HCT116 (cell line): ENCODE data around the gene ATN1. TPM values are rescaled to one million over a fixed set of nuclear protein-coding genes. Genes with fewer than 3 reads are reported as not detected.
A peak's percentile ranks its signal among the peaks of the same experiment; 100 is the strongest.

Experiments
- ATAC-seq: fragments of 200-7000 bp; cut with Tn5 transposase; 2 replicates; pipeline ENCODE4 v1.9.1; 2020; ENCODE audit warnings: mild to moderate bottlenecking, moderate library complexity
- Bru-seq: library from RNA; stranded (reverse); fragments of 400-500 nt; gene quantifications from one replicate; lab custom pipeline; 2021; lab: Mats Ljungman, UMichigan
- BruChase-seq, 2 experiments: library from RNA; stranded (reverse); fragments of 400-500 nt; gene quantifications; one replicate each; lab custom pipeline; 2021; lab: Mats Ljungman, UMichigan
- BruUV-seq: library from RNA; stranded (reverse); fragments of 400-500 nt; replicated peaks from 2 replicates; lab custom pipeline; 2021; lab: Mats Ljungman, UMichigan
- CTCF ChIA-PET: fragments of 300-600 bp; sonication (Branson Sonifier 250); formaldehyde crosslinking; loops from one replicate; lab custom pipeline; 2021; ENCODE audit warnings: antibody characterized with exemption; lab: Charles Lee
- POLR2A ChIA-PET: fragments of 300-600, 350-600 bp; sonication (Branson Sonifier 250); formaldehyde crosslinking; loops from one replicate; lab custom pipeline; 2021; ENCODE audit warnings: antibody characterized with exemption; lab: Charles Lee
- RAD21 ChIA-PET, 2 experiments: fragments of 300-600 bp; sonication (Branson Sonifier 250); formaldehyde crosslinking; loops; one replicate each; lab custom pipeline; 2023; ENCODE audit warnings: low total read pairs in 2 of 2; ENCODE audit not compliant: uncharacterized antibody in 2 of 2, unreplicated experiment in 2 of 2, low non-redundant PET in 1 of 2; lab: Charles Lee
- DNase-seq: peaks from one replicate; pipeline ENCODE4 v3.0.0-alpha.2; 2010; ENCODE audit warnings: low read depth, low spot score
- H2AFZ ChIP-seq: fragments of 200-600 bp; shearing (Covaris generic), sonication (generic); 2 replicates; pipeline ENCODE4 v1.6.1; 2017; ENCODE audit warnings: low read depth, mixed run types, mixed read lengths, antibody characterized with exemption, low read length; ENCODE audit not compliant: poor library complexity, severe bottlenecking
- H3K27ac ChIP-seq: 2 replicates; pipeline ENCODE4 v1.5.1; 2012; ENCODE audit warnings: low read depth, low read length
- H3K27me3 ChIP-seq: fragments of 200-600 bp; sonication (generic); 2 replicates; pipeline ENCODE4 v1.6.1; 2016; ENCODE audit warnings: mixed run types, low read length, mixed read lengths; ENCODE audit not compliant: insufficient read depth
- H3K36me3 ChIP-seq, 2 experiments: fragments of 200-500 bp in 1 of 2; fragments of 200-600 bp in 1 of 2; sonication (Bioruptor generic) in 1 of 2; sonication (generic) in 1 of 2; 2 replicates each; pipeline versions ENCODE4 v1.5.1 to v1.6.1; 2014 to 2016; ENCODE audit warnings: low read length in 2 of 2, inconsistent platforms in 1 of 2, mixed read lengths in 1 of 2, mixed run types in 1 of 2; ENCODE audit not compliant: insufficient read depth in 2 of 2, control insufficient read depth in 1 of 2
- H3K4me1 ChIP-seq, 2 experiments: fragments of 200-600 bp in 1 of 2; sonication (generic) in 1 of 2; 2 replicates each; pipeline versions ENCODE4 v1.5.1 to v1.6.1; 2012 to 2017; ENCODE audit warnings: low read length in 2 of 2, inconsistent platforms in 1 of 2, mild to moderate bottlenecking in 1 of 2, mixed read lengths in 1 of 2, mixed run types in 1 of 2, moderate library complexity in 1 of 2; ENCODE audit not compliant: insufficient read depth in 2 of 2, control insufficient read depth in 1 of 2
- H3K4me2 ChIP-seq: fragments of 200-600 bp; sonication (generic); 2 replicates; pipeline ENCODE4 v1.6.1; 2017; ENCODE audit warnings: mixed run types, low read length, mixed read lengths
- H3K4me3 ChIP-seq, 2 experiments: fragments of 200-600 bp in 1 of 2; sonication (generic) in 1 of 2; replicated peaks in 1 of 2; 2 replicates each; pipeline ENCODE4 v1.5.1; 2011 to 2016; ENCODE audit warnings: low read length in 2 of 2, control low read depth in 1 of 2, low read depth in 1 of 2, mild to moderate bottlenecking in 1 of 2, mixed read lengths in 1 of 2, mixed run types in 1 of 2
- H3K79me2 ChIP-seq: fragments of 200-600 bp; sonication (generic); 2 replicates; pipeline ENCODE4 v1.6.1; 2017; ENCODE audit warnings: mild to moderate bottlenecking, mixed run types, low read length, moderate library complexity, mixed read lengths; ENCODE audit not compliant: insufficient read depth
- H3K9ac ChIP-seq: fragments of 200-600 bp; sonication (generic); 2 replicates; pipeline ENCODE4 v1.6.1; 2016; ENCODE audit warnings: low read length, mixed read lengths
- H3K9me2 ChIP-seq: fragments of 200-600 bp; sonication (generic), shearing (Covaris generic); 2 replicates; pipeline ENCODE4 v1.6.1; 2017; ENCODE audit warnings: mixed run types, mild to moderate bottlenecking, moderate library complexity; ENCODE audit not compliant: insufficient read depth
- H3K9me3 ChIP-seq, 2 experiments: fragments of 200-500 bp in 1 of 2; fragments of 200-600 bp in 1 of 2; sonication (Bioruptor generic) in 1 of 2; sonication (generic) in 1 of 2; 2 replicates each; pipeline ENCODE4 v1.6.1; 2014 to 2017; ENCODE audit warnings: low read length in 2 of 2, mixed read lengths in 2 of 2, inconsistent platforms in 1 of 2, low read depth in 1 of 2, mild to moderate bottlenecking in 1 of 2, mixed run types in 1 of 2, moderate library complexity in 1 of 2; ENCODE audit not compliant: control insufficient read depth in 1 of 2, insufficient read depth in 1 of 2
- H4K20me1 ChIP-seq: fragments of 200-600 bp; sonication (generic), shearing (Covaris generic); 2 replicates; pipeline ENCODE4 v1.6.1; 2017; ENCODE audit warnings: mixed run types, mild to moderate bottlenecking, moderate library complexity; ENCODE audit not compliant: insufficient read depth
- ELF1 ChIP-seq: IDR thresholded peaks from 2 replicates; pipeline ENCODE4 v1.6.1; 2012; ENCODE audit warnings: low read depth, borderline replicate concordance
- POLR2AphosphoS5 ChIP-seq: IDR thresholded peaks from 2 replicates; pipeline ENCODE4 v1.6.1; 2011; ENCODE audit warnings: mild to moderate bottlenecking, low read depth, low read length, moderate library complexity
- TCF7L2 ChIP-seq: IDR thresholded peaks from 2 replicates; pipeline ENCODE4 v1.7.0; 2011; ENCODE audit warnings: borderline replicate concordance, inconsistent platforms; ENCODE audit not compliant: insufficient read depth, insufficient read length; ENCODE audit errors: extremely low read depth
- YY1 ChIP-seq: IDR thresholded peaks from 2 replicates; pipeline ENCODE4 v1.6.1; 2011; ENCODE audit warnings: low read length, low read depth, moderate library complexity, mild to moderate bottlenecking; ENCODE audit not compliant: insufficient replicate concordance; ENCODE audit errors: extremely low read depth
- ZFX ChIP-seq: fragments of 450-650 bp; IDR thresholded peaks from 2 replicates; pipeline ENCODE4 v1.6.1; 2017
- intact Hi-C: fragments of 100-400 bp; cut with micrococcal nuclease; formaldehyde crosslinking; loops from 2 replicates; pipeline ENCODE4 v1.10.0; 2022
- long read RNA-seq: library from polyadenylated mRNA; unstranded; transcript quantifications from one replicate; pipeline ENCODE4 v2.0.0, GENCODE V29; 2021; ENCODE audit not compliant: unreplicated experiment
- polyA plus RNA-seq: library from polyadenylated mRNA; unstranded; fragments of >200 nt; gene quantifications from 2 replicates; pipeline ENCODE4 v1.2.1, GENCODE V29; 2012; ENCODE audit warnings: missing spikeins
- total RNA-seq: library from RNA; stranded (reverse); gene quantifications from one replicate; pipeline ENCODE4 v1.2.1, GENCODE V29; 2021; ENCODE audit not compliant: unreplicated experiment
- TF ChIP-seq, protein P1 (sequence below): IDR thresholded peaks from 2 replicates; pipeline ENCODE4 v1.6.1; 2012
- TF ChIP-seq, protein P2 (sequence below): IDR thresholded peaks from 2 replicates; pipeline ENCODE4 v1.6.1; 2012; ENCODE audit warnings: low read depth

The ATN1 gene, protein sequence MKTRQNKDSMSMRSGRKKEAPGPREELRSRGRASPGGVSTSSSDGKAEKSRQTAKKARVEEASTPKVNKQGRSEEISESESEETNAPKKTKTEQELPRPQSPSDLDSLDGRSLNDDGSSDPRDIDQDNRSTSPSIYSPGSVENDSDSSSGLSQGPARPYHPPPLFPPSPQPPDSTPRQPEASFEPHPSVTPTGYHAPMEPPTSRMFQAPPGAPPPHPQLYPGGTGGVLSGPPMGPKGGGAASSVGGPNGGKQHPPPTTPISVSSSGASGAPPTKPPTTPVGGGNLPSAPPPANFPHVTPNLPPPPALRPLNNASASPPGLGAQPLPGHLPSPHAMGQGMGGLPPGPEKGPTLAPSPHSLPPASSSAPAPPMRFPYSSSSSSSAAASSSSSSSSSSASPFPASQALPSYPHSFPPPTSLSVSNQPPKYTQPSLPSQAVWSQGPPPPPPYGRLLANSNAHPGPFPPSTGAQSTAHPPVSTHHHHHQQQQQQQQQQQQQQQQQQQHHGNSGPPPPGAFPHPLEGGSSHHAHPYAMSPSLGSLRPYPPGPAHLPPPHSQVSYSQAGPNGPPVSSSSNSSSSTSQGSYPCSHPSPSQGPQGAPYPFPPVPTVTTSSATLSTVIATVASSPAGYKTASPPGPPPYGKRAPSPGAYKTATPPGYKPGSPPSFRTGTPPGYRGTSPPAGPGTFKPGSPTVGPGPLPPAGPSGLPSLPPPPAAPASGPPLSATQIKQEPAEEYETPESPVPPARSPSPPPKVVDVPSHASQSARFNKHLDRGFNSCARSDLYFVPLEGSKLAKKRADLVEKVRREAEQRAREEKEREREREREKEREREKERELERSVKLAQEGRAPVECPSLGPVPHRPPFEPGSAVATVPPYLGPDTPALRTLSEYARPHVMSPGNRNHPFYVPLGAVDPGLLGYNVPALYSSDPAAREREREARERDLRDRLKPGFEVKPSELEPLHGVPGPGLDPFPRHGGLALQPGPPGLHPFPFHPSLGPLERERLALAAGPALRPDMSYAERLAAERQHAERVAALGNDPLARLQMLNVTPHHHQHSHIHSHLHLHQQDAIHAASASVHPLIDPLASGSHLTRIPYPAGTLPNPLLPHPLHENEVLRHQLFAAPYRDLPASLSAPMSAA (N-terminal part only)
- total RNA-seq: 104 TPM
- polyA plus RNA-seq: 82.2 and 91.6 TPM in 2 replicates
- Bru-seq, nascent RNA: percentile 84 among the genes with signal in this experiment
- percentile 95 among the genes with signal in this experiment for BruChase-seq, experiment 1, labeled RNA remaining after a 6-hour chase
- percentile 90 among the genes with signal in this experiment for BruChase-seq, experiment 2, labeled RNA remaining after a 2-hour chase
- long read RNA-seq, partial matches to known transcripts: 64 of 68 reads
- long read RNA-seq, other reads (novel, unspliced or antisense): 4 of 68 reads

DNA sequence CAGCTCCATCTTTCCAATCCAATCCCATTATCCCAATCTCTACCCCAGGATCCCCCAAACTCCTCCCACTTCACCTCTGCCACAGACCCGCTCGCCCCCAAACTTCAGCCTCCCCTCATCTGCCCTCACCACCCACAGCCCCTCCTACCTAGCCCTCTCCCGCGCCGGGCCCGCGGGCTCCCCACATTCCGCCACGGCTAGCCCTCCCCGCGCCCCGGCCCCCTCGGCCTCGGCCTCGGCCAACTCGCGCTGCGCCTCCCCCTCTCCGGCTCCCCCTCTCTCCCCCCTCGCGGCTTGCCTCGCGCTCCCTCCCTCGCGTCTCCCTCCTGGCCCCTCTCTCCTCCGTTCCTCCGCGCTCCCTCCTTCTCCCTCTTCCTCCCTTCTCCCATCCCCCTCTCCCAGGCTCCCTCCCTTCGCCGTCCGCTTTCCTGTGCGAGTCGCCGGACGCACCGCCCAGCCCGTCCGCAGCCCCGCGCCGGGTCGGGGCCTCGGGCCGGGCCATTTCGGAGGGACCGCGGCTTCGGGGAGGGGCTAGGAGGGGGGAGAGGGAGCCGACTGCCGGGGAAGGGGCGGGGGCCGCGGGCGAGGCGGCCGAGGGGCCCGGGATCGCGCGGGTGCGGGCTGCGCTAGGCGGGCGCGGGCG is at the start of gene ATN1:
Gene ATN1, plus strand, starts transcription at position 581 of the 643 bp plus-strand sequence. CDS start 6,043 bp downstream, outside the sequence.
- Histone ChIP-seq H3K79me2 (peaks cover 48% of the 10 kb centered on the region), H3K36me3 (peaks cover 0 to 6% of the 10 kb centered on the region in 2 experiments; a peak in 2 of 4 replicates), H2AFZ (no peak within 1 kb of the TSS), H4K20me1 (no peaks in the 10 kb centered on the region), H3K27ac (peak within 1 kb of the TSS; percentile 99), H3K4me3 (peak within 1 kb of the TSS; percentile 79 to 92), H3K4me1 (peaks cover 25 to 53% of the 10 kb centered on the region in 2 experiments), H3K4me2 (peak within 1 kb of the TSS; percentile 93), H3K9me2 (no peaks in the 10 kb centered on the region), H3K9ac (peak within 1 kb of the TSS; percentile 96), H3K9me3 (no peaks in the 10 kb centered on the region), H3K27me3 (no peaks in the 10 kb centered on the region)
- POLR2A ChIA-PET: interaction anchor here (0.7 to 5.1 kb wide), 7 partner anchors 10 to 181 kb away, joined by 3 to 96 read pairs (median 7); partner anchors contain the start of genes C12orf57, RNU7-1 and SPSB2
- no peak for TF ChIP-seq YY1
- TF ChIP-seq ZFX: peak; percentile 76
- no peak for TF ChIP-seq ELF1
- TF ChIP-seq TCF7L2: peak; percentile 25
- peak; percentile 59 for TF ChIP-seq POLR2AphosphoS5
- TF ChIP-seq, protein P1, sequence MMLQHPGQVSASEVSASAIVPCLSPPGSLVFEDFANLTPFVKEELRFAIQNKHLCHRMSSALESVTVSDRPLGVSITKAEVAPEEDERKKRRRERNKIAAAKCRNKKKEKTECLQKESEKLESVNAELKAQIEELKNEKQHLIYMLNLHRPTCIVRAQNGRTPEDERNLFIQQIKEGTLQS: no peak
- TF ChIP-seq, protein P2, sequence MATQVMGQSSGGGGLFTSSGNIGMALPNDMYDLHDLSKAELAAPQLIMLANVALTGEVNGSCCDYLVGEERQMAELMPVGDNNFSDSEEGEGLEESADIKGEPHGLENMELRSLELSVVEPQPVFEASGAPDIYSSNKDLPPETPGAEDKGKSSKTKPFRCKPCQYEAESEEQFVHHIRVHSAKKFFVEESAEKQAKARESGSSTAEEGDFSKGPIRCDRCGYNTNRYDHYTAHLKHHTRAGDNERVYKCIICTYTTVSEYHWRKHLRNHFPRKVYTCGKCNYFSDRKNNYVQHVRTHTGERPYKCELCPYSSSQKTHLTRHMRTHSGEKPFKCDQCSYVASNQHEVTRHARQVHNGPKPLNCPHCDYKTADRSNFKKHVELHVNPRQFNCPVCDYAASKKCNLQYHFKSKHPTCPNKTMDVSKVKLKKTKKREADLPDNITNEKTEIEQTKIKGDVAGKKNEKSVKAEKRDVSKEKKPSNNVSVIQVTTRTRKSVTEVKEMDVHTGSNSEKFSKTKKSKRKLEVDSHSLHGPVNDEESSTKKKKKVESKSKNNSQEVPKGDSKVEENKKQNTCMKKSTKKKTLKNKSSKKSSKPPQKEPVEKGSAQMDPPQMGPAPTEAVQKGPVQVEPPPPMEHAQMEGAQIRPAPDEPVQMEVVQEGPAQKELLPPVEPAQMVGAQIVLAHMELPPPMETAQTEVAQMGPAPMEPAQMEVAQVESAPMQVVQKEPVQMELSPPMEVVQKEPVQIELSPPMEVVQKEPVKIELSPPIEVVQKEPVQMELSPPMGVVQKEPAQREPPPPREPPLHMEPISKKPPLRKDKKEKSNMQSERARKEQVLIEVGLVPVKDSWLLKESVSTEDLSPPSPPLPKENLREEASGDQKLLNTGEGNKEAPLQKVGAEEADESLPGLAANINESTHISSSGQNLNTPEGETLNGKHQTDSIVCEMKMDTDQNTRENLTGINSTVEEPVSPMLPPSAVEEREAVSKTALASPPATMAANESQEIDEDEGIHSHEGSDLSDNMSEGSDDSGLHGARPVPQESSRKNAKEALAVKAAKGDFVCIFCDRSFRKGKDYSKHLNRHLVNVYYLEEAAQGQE: no peak
- DNase-seq (no peak), ATAC-seq (peak; percentile 10)
- intact Hi-C loops: loop anchor here (5.0 kb wide), 1 partner anchor 55 kb away; the partner anchor contains the start of gene SPSB2
- BruUV-seq: no TSS peak
- RAD21 ChIA-PET: interaction anchor here in 1 of 2 experiments (0.6 kb wide), 1 partner anchor 10 kb away, joined by 3 read pairs; no protein-coding TSS in a partner anchor
- CTCF ChIA-PET: interaction anchor here (2.9 to 3.5 kb wide), 3 partner anchors 11 to 55 kb away, joined by 14 to 30 read pairs (median 23); partner anchors contain the start of gene SPSB2
